HepG2 (cell line): ENCODE data around the gene METTL23. TPM values are rescaled to one million over a fixed set of nuclear protein-coding genes. Genes with fewer than 3 reads are reported as not detected.

Experiments
- GATAD1 ChIP-seq: IDR thresholded peaks from 2 replicates; pipeline ENCODE4 v1.6.1; 2016; ENCODE audit warnings: missing genetic modification reagents, missing compliant biosample characterization
- GLI4 ChIP-seq: sonication (generic); formaldehyde crosslinking; IDR thresholded peaks from 2 replicates; pipeline ENCODE4 v1.5.1; 2020; ENCODE audit warnings: missing genetic modification reagents, mild to moderate bottlenecking, moderate library complexity, borderline replicate concordance
- HMGXB3 ChIP-seq: sonication (generic); formaldehyde crosslinking; IDR thresholded peaks from 2 replicates; pipeline ENCODE4 v1.4.0; 2020; ENCODE audit warnings: missing genetic modification reagents, borderline replicate concordance
- HNRNPLL ChIP-seq: fragments of 200-400 bp; formaldehyde crosslinking; IDR thresholded peaks from 2 replicates; pipeline ENCODE4 v1.6.1; 2017; ENCODE audit warnings: mild to moderate bottlenecking, low read depth, low read length; ENCODE audit not compliant: poor library complexity, severe bottlenecking
- PPARG ChIP-seq: conservative IDR thresholded peaks from 2 replicates; pipeline ENCODE4 v1.6.1; 2016; ENCODE audit warnings: missing biosample characterization, missing genetic modification reagents
- SP4 ChIP-seq: sonication (generic); formaldehyde crosslinking; IDR thresholded peaks from 2 replicates; pipeline ENCODE4 v1.8.1; 2023; ENCODE audit warnings: mild to moderate bottlenecking, missing genetic modification reagents
- ZNF10 ChIP-seq: sonication (generic); formaldehyde crosslinking; IDR thresholded peaks from 2 replicates; pipeline ENCODE4 v1.4.0; 2020; ENCODE audit warnings: mild to moderate bottlenecking, low read depth, missing genetic modification reagents, borderline replicate concordance
- ZNF234 ChIP-seq: sonication (generic); formaldehyde crosslinking; conservative IDR thresholded peaks from 2 replicates; pipeline ENCODE4 v1.5.1; 2020; ENCODE audit warnings: mild to moderate bottlenecking, missing genetic modification reagents
- ZNF318 ChIP-seq: sonication (generic); formaldehyde crosslinking; IDR thresholded peaks from 2 replicates; pipeline ENCODE4 v1.4.0; 2020; ENCODE audit warnings: mild to moderate bottlenecking, missing genetic modification reagents
- ZNF451 ChIP-seq: sonication (generic); formaldehyde crosslinking; IDR thresholded peaks from 2 replicates; pipeline ENCODE4 v1.5.0; 2020; ENCODE audit warnings: mild to moderate bottlenecking, missing genetic modification reagents
- ZNF674 ChIP-seq: sonication (generic); formaldehyde crosslinking; IDR thresholded peaks from 2 replicates; pipeline ENCODE4 v1.5.0; 2020; ENCODE audit warnings: low read depth, mild to moderate bottlenecking, missing genetic modification reagents
- ZNF678 ChIP-seq: sonication (generic); formaldehyde crosslinking; IDR thresholded peaks from 2 replicates; pipeline ENCODE4 v1.4.0; 2020; ENCODE audit warnings: mild to moderate bottlenecking, missing genetic modification reagents
- polyA plus RNA-seq, 8 experiments: library from polyadenylated mRNA; depleted of rRNA in 3 of 8; stranded (reverse) in 7 of 8; unstranded in 1 of 8; fragments of >200 nt; fragmentation: Illumina TruSeq in 4 of 8; extraction: Trizol in 4 of 8; gene quantifications; 2 replicates each; pipeline versions ENCODE4 v1.2.1 to v1.2.3, GENCODE V29; 2011 to 2016; ENCODE audit warnings: low read depth in 4 of 8, missing spikeins in 1 of 8, mixed read lengths in 1 of 8; ENCODE audit not compliant: insufficient read depth in 1 of 8
- total RNA-seq, 5 experiments: library from RNA; depleted of rRNA; stranded (reverse); fragments of >200 nt; fragmentation: Illumina TruSeq; extraction: Trizol; gene quantifications; 2 replicates each; pipeline ENCODE4 v1.2.3, GENCODE V29; 2016; ENCODE audit warnings: low read depth in 1 of 5

Gene METTL23
- total and polyA plus RNA-seq, 2 of the 13 experiments (the other 11 are each of a cell fraction or from before 2014, with no cell fraction given): 39.9 to 104 TPM

- no peak; the same call in 1 of the 2 replicates for TF ChIP-seq ZNF318 (CRISPR knock-in tag)
- no peak for TF ChIP-seq ZNF10 (CRISPR knock-in tag)
- TF ChIP-seq ZNF451: peak; percentile 40; the same call in 1 of the 2 replicates
- no peak for TF ChIP-seq HMGXB3 (CRISPR knock-in tag)
- TF ChIP-seq HNRNPLL: peak; percentile 27
- TF ChIP-seq GLI4 (CRISPR knock-in tag): no peak
- TF ChIP-seq SP4: peak; percentile 33; the same call in 1 of the 2 replicates
- TF ChIP-seq PPARG (CRISPR knock-in tag): no peak
- 0 out of 2 replicates have a peak, but pooled peaks have one; percentile 23 for TF ChIP-seq ZNF234 (CRISPR knock-in tag)
- no peak for TF ChIP-seq ZNF678 (CRISPR knock-in tag)
- no peak for TF ChIP-seq GATAD1
- TF ChIP-seq ZNF674 (CRISPR knock-in tag): no peak
Measured at GRCh38 chr17:76736349-76737081, 9.9 kb downstream of the METTL23 start (continued).
